RWPE2 (cell line): ENCODE measurements around the gene PDHA1.

Experiments
- ATAC-seq: fragments of 200-7000 bp; cut with Tn5 transposase; 3 replicates; pipeline ENCODE4 v1.9.1; 2021; ENCODE audit warnings: low read depth
- DNase-seq: peaks from one replicate; pipeline ENCODE4 v3.0.0-alpha.2; 2020; ENCODE audit warnings: low spot score
- H3K27ac ChIP-seq: fragments of 450-650 bp; 2 replicates; pipeline ENCODE4 v1.5.1; 2017; ENCODE audit warnings: mild to moderate bottlenecking; ENCODE audit not compliant: poor library complexity, severe bottlenecking
- H3K27me3 ChIP-seq: fragments of 250-450 bp; sonication (Bioruptor Pico); 2 replicates; pipeline ENCODE4 v1.5.1; 2021; ENCODE audit warnings: mild to moderate bottlenecking, moderate library complexity; ENCODE audit not compliant: insufficient read depth, poor library complexity, severe bottlenecking
- H3K36me3 ChIP-seq: fragments of 250-450 bp; sonication (Bioruptor Pico); 2 replicates; pipeline ENCODE4 v1.5.1; 2020; ENCODE audit warnings: low read depth, mild to moderate bottlenecking, moderate library complexity
- H3K4me1 ChIP-seq: fragments of 250-450 bp; sonication (Bioruptor Pico); 2 replicates; pipeline ENCODE4 v1.5.1; 2021; ENCODE audit warnings: mild to moderate bottlenecking, moderate library complexity; ENCODE audit not compliant: insufficient read depth, poor library complexity, severe bottlenecking
- H3K4me3 ChIP-seq: fragments of 250-450 bp; sonication (Bioruptor Pico); 2 replicates; pipeline ENCODE4 v1.5.1; 2021; ENCODE audit warnings: mild to moderate bottlenecking, moderate library complexity; ENCODE audit not compliant: severe bottlenecking
- H3K9me3 ChIP-seq: fragments of 250-450 bp; sonication (Bioruptor Pico); 2 replicates; pipeline ENCODE4 v1.5.1; 2021; ENCODE audit warnings: mild to moderate bottlenecking, moderate library complexity; ENCODE audit not compliant: severe bottlenecking
- TF ChIP-seq, protein P1 (sequence below): fragments of 450-650 bp; IDR thresholded peaks from one replicate; pipeline ENCODE4 v1.5.1; 2017; ENCODE audit warnings: mild to moderate bottlenecking, moderate library complexity; ENCODE audit not compliant: poor library complexity, severe bottlenecking

Gene PDHA1

GRCh38 chrX:19343535-19344408 is at the start of gene PDHA1:
Gene PDHA1, plus strand, starts transcription at chrX:19343927. Its CDS starts 111 bp downstream, at chrX:19344038.
- H3K27me3 ChIP-seq: no peaks in the 10 kb centered on the region
- TF ChIP-seq, protein P1, sequence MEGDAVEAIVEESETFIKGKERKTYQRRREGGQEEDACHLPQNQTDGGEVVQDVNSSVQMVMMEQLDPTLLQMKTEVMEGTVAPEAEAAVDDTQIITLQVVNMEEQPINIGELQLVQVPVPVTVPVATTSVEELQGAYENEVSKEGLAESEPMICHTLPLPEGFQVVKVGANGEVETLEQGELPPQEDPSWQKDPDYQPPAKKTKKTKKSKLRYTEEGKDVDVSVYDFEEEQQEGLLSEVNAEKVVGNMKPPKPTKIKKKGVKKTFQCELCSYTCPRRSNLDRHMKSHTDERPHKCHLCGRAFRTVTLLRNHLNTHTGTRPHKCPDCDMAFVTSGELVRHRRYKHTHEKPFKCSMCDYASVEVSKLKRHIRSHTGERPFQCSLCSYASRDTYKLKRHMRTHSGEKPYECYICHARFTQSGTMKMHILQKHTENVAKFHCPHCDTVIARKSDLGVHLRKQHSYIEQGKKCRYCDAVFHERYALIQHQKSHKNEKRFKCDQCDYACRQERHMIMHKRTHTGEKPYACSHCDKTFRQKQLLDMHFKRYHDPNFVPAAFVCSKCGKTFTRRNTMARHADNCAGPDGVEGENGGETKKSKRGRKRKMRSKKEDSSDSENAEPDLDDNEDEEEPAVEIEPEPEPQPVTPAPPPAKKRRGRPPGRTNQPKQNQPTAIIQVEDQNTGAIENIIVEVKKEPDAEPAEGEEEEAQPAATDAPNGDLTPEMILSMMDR: no peak
- ATAC-seq (peak; percentile 89), DNase-seq (peak; percentile 89)
- no peaks in the 10 kb centered on the region for H3K4me1 ChIP-seq
- H3K27ac ChIP-seq: peak within 1 kb of the TSS; percentile 18
- H3K9me3 ChIP-seq: no peaks in the 10 kb centered on the region
- H3K4me3 ChIP-seq: peak within 1 kb of the TSS; percentile 89
- no peaks in the 10 kb centered on the region; the same call in 1 of the 2 replicates for H3K36me3 ChIP-seq

DNA sequence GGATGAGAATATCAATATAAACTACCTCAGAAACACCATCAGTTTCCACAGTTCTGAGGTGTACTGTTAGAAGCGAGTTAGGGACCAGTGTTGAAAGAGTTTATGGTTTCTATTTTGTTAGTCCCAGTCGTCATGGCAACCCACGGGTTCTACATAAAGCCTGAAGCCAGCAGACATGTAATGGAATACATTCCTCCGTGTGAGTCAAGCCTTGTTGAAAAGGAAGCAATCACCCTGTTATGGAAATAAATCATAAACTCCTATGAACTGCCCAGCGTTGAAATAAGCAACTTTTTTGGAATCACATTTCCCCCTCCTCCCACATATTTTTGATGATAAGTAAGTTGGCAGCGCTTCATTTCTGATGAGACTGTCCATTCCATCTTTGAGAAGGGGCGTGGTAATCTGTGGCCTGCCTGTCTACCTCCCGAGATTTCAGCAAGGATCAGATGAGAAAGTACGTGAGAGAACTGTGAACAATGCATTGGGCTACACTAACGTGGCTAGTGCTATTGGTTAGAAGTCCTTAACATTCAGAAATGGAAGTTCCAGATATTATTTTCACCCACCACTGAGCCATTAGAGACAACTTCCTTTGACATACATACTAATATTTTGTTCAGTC is 40.4 kb upstream of the PDHA1 start:
- no peaks in the 10 kb centered on the region for H3K9me3 ChIP-seq
- H3K4me3 ChIP-seq: no peak overlapping the region
- DNase-seq (peak; percentile 66), ATAC-seq (peak; percentile 85)
- no peaks in the 10 kb centered on the region for H3K4me1 ChIP-seq
- no peaks in the 10 kb centered on the region for H3K36me3 ChIP-seq
- H3K27ac ChIP-seq: no peak overlapping the region
- H3K27me3 ChIP-seq: no peaks in the 10 kb centered on the region
- TF ChIP-seq, protein P1: no peak

GRCh38 chrX:19326567-19326966 is 17.2 kb upstream of the PDHA1 start:
- ATAC-seq: no peak

GRCh38 chrX:19331831-19332230 is 11.9 kb upstream of the PDHA1 start:
- no peaks in the 10 kb centered on the region for H3K4me1 ChIP-seq
- H3K27me3 ChIP-seq: no peaks in the 10 kb centered on the region
- DNase-seq (no peak), ATAC-seq (no peak)
- H3K9me3 ChIP-seq: no peaks in the 10 kb centered on the region
- TF ChIP-seq, protein P1: no peak
- no peak overlapping the region for H3K4me3 ChIP-seq
- no peaks in the 10 kb centered on the region for H3K36me3 ChIP-seq
- H3K27ac ChIP-seq: no peak overlapping the region

More at GRCh38 chrX:19326567-19326966, 17.2 kb upstream of the PDHA1 start:
- no peak overlapping the region for H3K4me3 ChIP-seq
- no peaks in the 10 kb centered on the region for H3K9me3 ChIP-seq
- H3K4me1 ChIP-seq: no peaks in the 10 kb centered on the region
- no peak overlapping the region for H3K27ac ChIP-seq
- no peaks in the 10 kb centered on the region for H3K36me3 ChIP-seq
- TF ChIP-seq, protein P1: no peak
- no peak for DNase-seq
- no peaks in the 10 kb centered on the region for H3K27me3 ChIP-seq
